GM19328 (cell line): ENCODE data around the gene ODF2.
"Not testable (repeated sequence)": the region's sequence is repeated elsewhere in the genome, so short reads cannot be mapped to it uniquely, and the experiment has no call there.

Experiments used
- ATAC-seq: cut with Tn5 transposase; IDR thresholded peaks from one replicate; pipeline ENCODE4 v1.9.1; 2021; ENCODE audit warnings: mild to moderate bottlenecking, moderate library complexity; ENCODE audit not compliant: unreplicated experiment

ODF2 gene

DNA sequence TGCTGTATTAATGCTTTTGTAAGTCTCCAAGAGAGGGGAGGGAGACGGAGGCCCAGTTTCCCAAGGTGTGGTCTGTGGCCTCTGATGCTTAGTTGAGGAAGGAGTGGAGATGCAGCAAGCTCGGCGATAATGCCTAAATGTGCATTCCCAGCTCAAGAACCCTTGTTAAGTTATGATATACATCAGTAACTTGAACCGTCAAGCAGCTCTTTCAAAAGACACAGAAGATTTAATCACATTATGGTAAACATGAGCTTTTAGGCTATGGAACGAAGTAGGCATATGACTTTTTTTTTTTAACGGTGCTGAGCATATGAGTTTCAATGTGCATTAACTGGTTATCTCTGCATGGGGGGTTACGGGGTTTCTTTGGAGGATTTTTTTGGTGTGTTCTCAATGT, 26.4 kb downstream of the ODF2 start:
- no peak for ATAC-seq

DNA sequence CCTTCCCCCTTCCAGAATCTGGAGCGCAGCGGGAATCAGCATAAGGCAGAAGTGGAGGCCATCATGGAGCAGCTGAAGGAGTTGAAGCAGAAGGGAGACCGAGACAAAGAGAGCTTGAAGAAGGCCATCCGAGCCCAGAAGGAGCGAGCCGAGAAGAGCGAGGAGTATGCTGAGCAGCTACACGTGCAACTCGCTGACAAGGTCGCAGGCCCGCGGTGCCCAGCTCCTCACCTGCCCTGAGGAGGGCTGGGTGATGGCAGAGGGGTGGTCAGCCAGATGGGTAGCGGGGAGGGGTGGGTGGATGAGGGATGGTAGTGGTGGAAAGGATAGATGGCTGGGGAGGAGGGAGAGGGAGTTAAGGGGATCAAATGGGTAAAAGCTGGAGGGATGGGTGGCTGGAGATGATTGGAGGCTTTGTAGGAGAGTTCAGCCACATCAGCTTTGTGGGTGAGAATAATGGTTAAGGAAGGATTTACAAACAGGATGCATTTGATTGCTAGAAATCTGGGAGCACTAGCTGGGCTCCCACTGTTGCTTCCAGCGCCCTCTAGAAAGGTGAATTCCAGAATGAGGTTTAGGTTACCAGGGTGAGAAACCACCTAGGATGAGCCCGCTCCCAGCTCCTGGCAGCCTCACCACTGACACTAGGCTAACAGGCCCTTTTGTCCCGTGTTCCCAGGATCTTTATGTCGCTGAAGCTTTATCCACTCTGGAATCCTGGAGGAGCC, 29.0 kb downstream of the ODF2 start:
- no peak for ATAC-seq

- no peak for ATAC-seq
Measured at GRCh38 chr9:128485414-128485855, 29.6 kb downstream of the ODF2 start.

DNA sequence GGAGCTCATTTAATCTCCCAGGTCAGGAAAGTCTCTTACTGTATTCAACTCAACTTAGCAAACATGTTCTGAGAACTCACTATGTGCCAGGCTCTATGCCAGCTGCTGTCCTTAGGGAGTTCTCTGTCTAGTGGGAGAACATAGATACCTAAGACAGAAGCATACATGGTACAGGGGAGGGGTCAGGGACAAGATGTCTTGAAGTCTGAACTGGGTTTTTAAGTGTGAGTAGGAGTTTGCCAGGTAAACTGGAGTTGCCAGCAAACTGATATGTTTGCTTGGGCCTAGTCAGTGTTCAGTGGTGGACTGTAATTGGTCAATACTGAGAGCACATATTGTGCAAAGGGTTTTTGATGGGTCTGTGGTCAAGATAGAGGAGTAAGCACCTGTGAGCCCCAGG, 30.4 kb downstream of the ODF2 start:
- ATAC-seq: no peak

DNA sequence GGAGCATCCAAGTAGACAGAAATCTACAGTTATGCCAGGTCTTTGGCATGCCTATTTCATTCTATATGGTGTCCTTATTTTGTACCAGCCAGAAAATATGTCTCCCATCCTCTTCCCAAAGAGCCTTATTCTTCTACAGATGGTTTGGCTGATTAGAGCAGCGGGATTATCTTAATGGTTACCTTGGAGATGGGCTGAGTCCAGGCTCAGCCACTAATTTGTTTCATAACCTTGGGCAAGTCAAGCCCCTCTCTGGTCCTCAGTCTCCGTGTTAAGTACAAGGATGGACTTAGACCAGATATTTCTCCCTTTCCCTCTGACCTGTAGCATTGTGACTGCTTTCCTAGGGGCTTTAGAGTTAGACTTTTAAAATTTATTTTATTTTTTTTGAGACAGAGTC, 37.6 kb downstream of the ODF2 start:
- no peak for ATAC-seq

- no peak for ATAC-seq
Measured at GRCh38 chr9:128494108-128494745, 38.4 kb downstream of the ODF2 start.

- ATAC-seq: no peak
Measured at GRCh38 chr9:128494746-128495129, 38.9 kb downstream of the ODF2 start.

DNA sequence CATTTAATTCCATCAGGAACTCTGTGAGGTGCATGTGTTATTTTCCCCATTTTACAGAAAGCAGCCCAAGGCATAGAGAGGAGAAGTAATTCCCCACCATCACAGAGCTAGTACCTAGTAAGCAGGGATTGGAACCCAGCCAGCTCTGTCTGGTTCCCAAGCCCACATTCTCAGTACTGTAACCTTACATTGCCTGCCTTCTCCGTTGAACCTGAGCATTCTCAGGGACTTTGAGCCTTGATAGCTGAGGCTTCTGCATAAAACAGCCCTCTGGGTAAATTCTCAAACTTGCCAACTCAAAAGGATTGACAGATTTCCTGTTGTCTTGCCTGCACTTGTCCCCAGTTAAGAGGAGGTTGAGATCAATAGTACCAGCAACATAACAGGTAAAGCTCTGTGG, 39.5 kb downstream of the ODF2 start:
- ATAC-seq: no peak

DNA sequence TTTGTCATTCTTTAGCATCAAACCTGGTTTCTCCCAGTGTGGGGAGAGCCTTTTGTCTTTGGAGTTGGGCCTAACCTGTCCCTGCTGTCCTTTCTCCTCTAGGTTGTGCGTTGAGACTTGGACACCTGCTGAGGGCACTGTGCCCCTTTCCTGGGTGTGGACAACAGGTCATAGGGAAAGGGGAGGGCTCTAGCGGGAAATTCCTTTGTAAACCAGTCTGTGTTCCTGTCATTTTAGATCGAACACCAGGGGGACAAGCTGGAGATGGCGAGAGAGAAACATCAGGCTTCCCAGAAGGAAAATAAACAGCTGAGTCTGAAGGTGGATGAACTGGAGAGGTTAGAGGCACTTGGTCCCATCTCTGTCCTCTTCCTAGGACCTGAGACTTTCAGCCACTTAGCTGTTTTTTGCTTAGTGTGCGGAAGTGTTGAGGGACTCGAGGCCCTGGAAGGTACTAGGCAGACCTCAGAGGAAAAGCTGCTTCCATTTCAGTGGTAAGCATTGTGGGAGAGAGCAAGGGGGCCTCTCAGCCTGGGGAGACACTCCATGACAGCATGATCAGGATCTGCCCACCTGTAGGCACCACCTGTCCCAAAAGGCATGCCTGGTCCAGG, 40.1 kb downstream of the ODF2 start:
- no peak for ATAC-seq

DNA sequence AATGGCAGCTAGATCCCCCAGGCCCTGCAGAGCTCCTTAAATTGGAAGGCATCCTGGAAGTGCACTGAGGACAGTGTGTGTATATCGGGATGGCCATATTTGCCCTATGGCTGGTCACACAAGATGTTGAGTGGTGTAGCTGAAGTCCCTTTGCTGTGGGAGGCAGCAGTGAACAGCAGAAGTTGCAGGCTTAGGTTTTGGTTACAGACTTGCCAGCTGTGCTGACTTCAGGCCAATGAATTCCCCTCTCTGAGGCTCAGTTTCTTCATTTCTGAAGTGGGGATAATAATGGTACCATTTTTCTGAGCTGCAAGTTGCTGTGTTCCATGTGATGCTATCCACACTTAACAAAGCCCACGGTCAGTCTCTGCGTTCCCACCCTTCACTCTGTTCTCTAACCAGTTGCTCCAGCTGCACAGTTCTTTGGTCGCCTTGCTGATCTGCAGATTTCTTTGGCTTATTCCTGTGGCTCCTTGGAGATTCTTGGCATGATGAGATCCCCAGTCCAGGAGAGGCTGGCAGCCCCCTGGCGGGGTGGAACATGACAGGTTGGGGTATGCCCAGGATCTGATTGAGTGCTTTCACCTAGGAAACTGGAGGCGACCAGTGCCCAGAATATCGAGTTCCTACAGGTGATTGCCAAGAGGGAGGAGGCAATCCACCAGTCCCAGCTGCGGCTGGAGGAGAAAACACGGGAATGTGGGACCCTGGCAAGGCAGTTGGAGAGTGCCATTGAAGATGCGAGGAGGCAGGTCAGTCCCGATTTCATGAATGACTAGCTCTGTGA, 42.2 kb downstream of the ODF2 start:
- ATAC-seq: no peak

DNA sequence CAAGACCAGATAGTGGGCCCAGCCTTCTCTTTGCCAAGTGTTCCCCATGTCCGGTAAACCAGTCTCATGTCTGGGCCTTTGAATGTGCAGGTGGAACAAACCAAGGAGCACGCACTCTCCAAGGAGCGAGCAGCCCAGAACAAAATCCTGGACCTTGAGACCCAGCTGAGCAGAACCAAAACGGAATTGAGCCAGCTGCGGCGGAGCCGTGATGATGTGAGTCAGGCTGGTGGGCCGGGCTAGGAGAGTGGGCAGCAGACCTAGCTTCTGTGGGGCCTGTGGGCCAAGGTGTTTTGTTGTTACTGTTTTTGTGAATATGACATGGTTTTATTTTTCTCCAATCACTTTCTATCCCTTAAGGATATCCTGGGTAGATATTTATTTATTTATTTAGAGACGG, 43.1 kb downstream of the ODF2 start:
- ATAC-seq: no peak

DNA sequence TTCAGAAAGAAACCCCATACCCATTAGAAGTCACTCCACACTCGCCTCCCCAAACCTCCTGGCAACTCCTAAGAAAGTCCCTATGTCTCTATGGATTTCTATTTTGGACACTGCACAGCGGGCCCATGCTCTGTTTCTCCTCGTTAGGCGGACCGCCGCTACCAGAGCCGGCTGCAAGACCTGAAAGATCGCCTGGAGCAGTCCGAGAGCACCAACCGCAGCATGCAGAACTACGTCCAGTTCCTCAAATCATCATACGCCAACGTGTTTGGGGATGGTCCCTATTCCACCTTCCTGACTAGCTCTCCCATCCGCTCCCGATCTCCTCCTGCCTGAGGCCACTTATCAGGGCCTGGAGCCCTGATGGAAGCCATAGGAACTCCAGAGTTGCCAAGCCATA, 44.1 kb downstream of the ODF2 start:
- no peak for ATAC-seq

DNA sequence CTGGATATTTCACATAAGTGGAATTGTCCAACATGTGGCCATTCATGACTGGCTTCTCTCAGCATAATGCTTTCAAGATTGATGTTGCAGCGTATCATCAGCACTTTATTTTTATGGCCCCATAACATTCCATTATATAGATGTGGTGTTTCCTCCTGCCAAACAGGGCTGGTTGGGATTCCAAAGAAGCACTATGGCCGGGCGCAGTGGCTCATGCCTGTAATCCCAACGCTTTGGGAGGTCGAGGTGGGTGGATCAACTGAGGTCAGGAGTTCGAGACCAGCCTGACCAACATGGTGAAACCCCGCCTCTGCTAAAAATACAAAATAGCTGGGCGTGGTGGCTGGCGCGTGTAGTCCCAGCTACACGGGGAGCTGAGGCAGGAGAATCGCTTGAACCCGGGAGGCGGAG, 47.6 kb downstream of the ODF2 start:
- ATAC-seq: not testable (repeated sequence)

- ATAC-seq: no peak
Measured at GRCh38 chr9:128503870-128504269, 48.1 kb downstream of the ODF2 start.

DNA sequence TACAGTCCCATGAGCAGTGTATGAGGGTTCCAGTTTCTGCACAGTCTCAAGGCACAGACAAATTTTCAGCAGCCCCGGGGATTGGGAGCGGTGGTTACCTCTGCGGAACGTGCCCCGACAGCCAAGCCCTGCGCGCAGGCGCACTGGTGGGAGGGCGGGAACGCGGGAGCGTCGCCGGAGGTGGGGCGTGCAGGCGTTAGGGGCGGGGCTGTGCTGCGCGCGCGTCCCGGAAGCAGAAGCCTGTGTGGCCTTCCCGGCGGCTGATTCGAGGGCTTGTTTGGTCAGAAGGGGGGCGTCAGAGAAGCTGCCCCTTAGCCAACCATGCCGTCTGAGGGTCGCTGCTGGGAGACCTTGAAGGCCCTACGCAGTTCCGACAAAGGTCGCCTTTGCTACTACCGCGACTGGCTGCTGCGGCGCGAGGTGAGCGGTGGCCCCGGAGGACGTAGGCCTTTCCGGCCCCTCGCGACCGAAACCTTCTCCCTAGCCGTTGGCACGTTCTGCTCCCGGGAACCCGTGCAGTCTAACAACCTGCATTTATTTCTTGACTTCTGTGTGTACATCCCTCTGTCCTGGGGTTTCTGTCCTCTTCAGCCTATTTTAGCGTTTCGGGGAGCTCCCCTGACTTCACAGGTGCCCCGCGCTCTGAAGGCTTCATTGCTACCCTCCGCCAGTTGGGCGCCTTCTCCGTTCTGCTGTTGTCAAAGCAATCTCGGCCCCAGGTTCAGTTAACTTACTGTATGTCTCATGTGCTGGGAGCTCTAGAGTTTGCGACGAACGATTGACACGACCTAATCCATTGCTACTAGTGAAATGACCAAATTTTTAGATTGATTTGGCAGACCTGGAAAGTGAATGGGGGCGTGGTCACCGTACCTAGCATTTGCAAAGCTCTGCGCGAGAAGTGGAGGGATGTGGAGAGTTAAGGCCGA, 48.9 kb downstream of the ODF2 start, which contains the start of gene GLE1:
TSS of gene GLE1 (plus strand) at position 235 of the 929 bp plus-strand sequence. CDS start at position 322, 87 bp downstream.
- ATAC-seq: peak; percentile 81

DNA sequence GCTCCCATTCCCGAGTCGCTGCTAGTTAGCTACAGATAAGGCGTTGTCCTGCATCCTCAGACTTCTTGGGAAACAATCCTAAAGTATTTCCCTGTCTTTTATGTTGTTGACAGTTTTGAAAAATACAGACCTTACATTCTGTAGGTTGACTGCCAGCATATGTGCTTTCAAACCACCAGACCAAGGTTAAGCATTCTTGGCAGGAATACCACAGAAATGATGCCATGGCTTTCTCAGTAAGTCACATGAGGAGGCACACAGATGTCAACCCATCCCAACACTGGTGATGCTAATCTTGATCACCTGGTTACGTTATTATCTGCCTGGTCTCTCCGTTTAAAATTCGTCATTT, 49.6 kb downstream of the ODF2 start:
- ATAC-seq: no peak

DNA sequence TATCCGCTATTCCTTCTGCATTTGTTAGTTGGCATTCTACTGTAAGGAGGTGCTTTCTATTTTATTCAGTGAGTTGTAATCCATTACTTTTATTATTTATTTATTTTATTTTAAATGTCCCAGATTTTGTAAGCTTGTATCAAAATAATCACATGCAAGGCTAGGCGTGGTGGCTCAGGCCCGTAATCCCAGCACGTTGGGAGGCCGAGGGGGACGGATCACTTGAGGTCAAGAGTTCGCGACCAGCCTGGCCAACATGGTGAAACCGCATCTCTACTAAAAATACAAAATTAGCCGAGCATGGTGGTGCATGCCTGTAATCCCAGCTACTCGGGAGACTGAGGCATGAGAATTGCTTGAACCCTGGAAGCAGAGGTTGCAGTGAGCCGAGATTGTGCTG, 50.1 kb downstream of the ODF2 start:
- not testable (repeated sequence) for ATAC-seq

DNA sequence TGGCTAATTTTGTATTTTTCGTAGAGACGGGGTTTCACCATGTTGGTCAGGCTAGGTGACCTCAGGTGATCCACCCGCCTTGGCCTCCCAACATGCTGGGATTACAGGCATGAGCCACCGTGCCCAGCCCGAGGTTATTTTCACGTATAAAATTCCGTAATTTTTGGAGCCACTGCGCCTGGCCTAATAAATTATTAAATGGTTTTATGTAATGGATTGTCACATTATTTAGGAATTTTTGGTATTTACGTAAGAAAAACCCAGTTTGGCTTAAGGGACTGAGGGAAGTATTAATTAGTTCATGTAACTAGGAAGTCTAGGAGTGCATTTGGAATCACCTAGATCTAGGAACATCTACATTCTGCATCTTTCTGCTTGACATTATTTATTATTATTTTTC, 57.0 kb downstream of the ODF2 start:
- ATAC-seq: no peak

DNA sequence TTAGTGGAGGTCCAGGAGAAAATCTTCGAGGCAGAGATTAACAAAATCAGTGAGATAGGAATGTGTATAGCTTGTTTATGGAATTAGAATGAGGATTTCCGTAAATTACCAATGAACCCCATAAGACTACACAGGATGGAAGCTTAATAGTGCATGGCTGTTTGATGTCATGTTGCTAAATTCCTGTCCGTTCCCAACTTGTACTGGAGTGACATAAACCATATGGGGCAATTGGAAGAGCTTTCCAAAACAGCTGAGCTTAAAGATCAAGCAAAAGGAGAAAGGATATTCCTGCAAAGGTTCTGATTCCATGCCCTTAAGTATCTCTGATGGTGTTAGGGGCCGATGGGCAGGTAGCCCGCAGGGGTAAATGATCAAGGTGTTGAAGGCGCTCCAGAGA, 66.2 kb downstream of the ODF2 start:
- ATAC-seq: no peak

- ATAC-seq: no peak
Measured at GRCh38 chr9:128523199-128523925, 67.6 kb downstream of the ODF2 start.
